ENCODE data around the gene PDPN. TPM values are rescaled to one million over a fixed set of nuclear protein-coding genes. Genes with fewer than 3 reads are reported as not detected.

PDPN gene
- total RNA-seq, 2 experiments from 2014 or later = not detected

GRCh38 chr1:13604176-13604575, 20.5 kb downstream of the PDPN start:
- Mint-ChIP-seq H3K9me3 (no peaks in the 10 kb centered on the region), H3K27me3 (peaks cover 10% of the 10 kb centered on the region), H3K4me3 (no peak overlapping the region), H3K4me1 (ENCODE audit: low read depth) (no peaks in the 10 kb centered on the region), H3K27ac (no peak overlapping the region), H3K36me3 (no peaks in the 10 kb centered on the region)
- intact Hi-C loops (cut with micrococcal nuclease) = no loop called here
- ChIA-PET POLR2A (no interaction called here), CTCF (no interaction called here)
- no peak for DNase-seq

DNA sequence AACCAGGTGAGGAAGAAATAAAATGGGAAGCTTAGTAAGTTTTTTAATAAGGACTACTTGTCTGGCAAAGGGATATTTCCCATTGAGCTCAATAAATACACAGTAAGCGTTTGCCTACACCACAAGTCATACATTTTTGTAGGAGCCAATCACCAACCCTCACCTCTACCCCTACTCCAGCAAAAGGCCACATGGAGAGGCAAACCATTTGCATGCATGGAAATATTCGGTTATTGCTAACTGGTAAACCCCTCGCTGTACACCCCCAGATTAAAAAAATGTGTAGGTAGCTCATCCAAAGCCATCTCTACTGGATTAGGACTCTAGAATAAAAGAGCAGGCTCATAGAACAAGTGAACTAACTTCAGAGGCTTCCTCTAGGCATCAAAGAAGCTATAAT, 21.1 kb downstream of the PDPN start:
- POLR2A ChIA-PET = no interaction called here
- DNase-seq = no peak
- H3K36me3 Mint-ChIP-seq = no peaks in the 10 kb centered on the region
- H3K4me3 Mint-ChIP-seq = no peak overlapping the region
- peaks cover 10% of the 10 kb centered on the region for H3K27me3 Mint-ChIP-seq
- H3K4me1 Mint-ChIP-seq (ENCODE audit: low read depth) = no peaks in the 10 kb centered on the region
- no peaks in the 10 kb centered on the region for H3K9me3 Mint-ChIP-seq
- intact Hi-C loops (cut with micrococcal nuclease) = no loop called here
- no peak overlapping the region for H3K27ac Mint-ChIP-seq
- CTCF ChIA-PET = no interaction called here

- Mint-ChIP-seq H3K4me1 (ENCODE audit: low read depth) (no peaks in the 10 kb centered on the region), H3K4me3 (no peak overlapping the region), H3K36me3 (no peaks in the 10 kb centered on the region), H3K9me3 (no peaks in the 10 kb centered on the region), H3K27ac (no peak overlapping the region), H3K27me3 (peaks cover 12% of the 10 kb centered on the region)
- DNase-seq = no peak
- ChIA-PET CTCF (no interaction called here), POLR2A (no interaction called here)
- intact Hi-C loops (cut with micrococcal nuclease) = no loop called here
Measured at GRCh38 chr1:13605159-13605558, 21.5 kb downstream of the PDPN start.

DNA sequence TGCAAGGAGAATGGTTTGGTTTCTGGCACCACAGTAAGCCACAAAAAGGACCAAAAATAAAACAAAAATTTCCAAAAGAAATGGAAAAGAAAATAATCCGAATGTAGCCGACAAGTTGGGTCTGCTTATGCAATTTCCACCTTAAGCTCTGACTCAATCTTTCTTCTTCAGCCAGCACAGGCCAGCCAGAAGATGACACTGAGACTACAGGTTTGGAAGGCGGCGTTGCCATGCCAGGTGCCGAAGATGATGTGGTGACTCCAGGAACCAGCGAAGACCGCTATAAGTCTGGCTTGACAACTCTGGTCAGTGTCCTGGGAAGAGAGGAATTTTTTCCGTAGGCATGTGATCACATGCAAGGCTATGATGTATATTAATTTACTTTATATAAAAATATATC, 23.4 kb downstream of the PDPN start:
- no peaks in the 10 kb centered on the region for H3K36me3 Mint-ChIP-seq
- ChIA-PET CTCF (no interaction called here), POLR2A (no interaction called here)
- H3K27me3 Mint-ChIP-seq = peaks cover 12% of the 10 kb centered on the region
- intact Hi-C loops (cut with micrococcal nuclease) = no loop called here
- no peak overlapping the region for H3K4me3 Mint-ChIP-seq
- H3K9me3 Mint-ChIP-seq = no peaks in the 10 kb centered on the region
- no peaks in the 10 kb centered on the region for H3K4me1 Mint-ChIP-seq (ENCODE audit: low read depth)
- no peak for DNase-seq
- H3K27ac Mint-ChIP-seq = no peak overlapping the region

DNA sequence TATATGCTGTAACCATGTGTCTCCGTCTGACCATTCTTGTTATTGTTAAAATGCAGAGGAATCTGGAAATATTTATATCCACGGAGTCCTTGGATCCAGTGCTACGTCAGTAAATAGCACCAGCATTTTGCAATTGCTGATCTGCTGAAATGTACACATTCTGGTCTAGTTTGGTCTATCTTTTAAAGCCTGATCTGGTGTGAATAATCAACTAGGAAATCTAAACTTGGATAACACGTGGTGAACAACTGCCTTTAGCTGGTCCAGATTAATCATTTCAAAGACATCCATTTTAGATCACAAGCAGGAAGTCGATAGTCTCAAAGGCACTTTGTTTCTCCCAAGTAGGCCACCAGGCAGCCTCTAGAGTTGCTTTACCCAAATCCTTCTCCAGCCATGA, 32.6 kb downstream of the PDPN start:
- Mint-ChIP-seq H3K27ac (no peak overlapping the region), H3K36me3 (no peaks in the 10 kb centered on the region), H3K27me3 (peaks cover 11% of the 10 kb centered on the region), H3K4me3 (no peak overlapping the region), H3K9me3 (no peaks in the 10 kb centered on the region), H3K4me1 (ENCODE audit: low read depth) (no peaks in the 10 kb centered on the region)
- intact Hi-C loops (cut with micrococcal nuclease) = no loop called here
- ChIA-PET POLR2A (no interaction called here), CTCF (interaction anchor here (0.6 kb wide), 1 partner anchor 68 kb away, joined by 4 read pairs; no protein-coding TSS in a partner anchor)
- DNase-seq = no peak

GRCh38 chr1:13617108-13617507, 33.5 kb downstream of the PDPN start:
- DNase-seq = no peak
- H3K4me1 Mint-ChIP-seq (ENCODE audit: low read depth) = no peaks in the 10 kb centered on the region
- intact Hi-C loops (cut with micrococcal nuclease) = no loop called here
- H3K4me3 Mint-ChIP-seq = no peak overlapping the region
- ChIA-PET POLR2A (no interaction called here), CTCF (no interaction called here)
- H3K27me3 Mint-ChIP-seq = peaks cover 13% of the 10 kb centered on the region
- H3K36me3 Mint-ChIP-seq = no peaks in the 10 kb centered on the region
- H3K9me3 Mint-ChIP-seq = no peaks in the 10 kb centered on the region
- H3K27ac Mint-ChIP-seq = no peak overlapping the region

- no peaks in the 10 kb centered on the region for H3K9me3 Mint-ChIP-seq
- POLR2A ChIA-PET = no interaction called here
- H3K27ac Mint-ChIP-seq = no peak overlapping the region
- no peaks in the 10 kb centered on the region for H3K4me1 Mint-ChIP-seq (ENCODE audit: low read depth)
- CTCF ChIA-PET = no interaction called here
- DNase-seq = no peak
- intact Hi-C loops (cut with micrococcal nuclease) = no loop called here
- peaks cover 12% of the 10 kb centered on the region for H3K27me3 Mint-ChIP-seq
- no peaks in the 10 kb centered on the region for H3K36me3 Mint-ChIP-seq
- no peak overlapping the region for H3K4me3 Mint-ChIP-seq
Measured at GRCh38 chr1:13617773-13618172, 34.1 kb downstream of the PDPN start.

GRCh38 chr1:13618483-13618882, 34.9 kb downstream of the PDPN start:
- DNase-seq = no peak
- Mint-ChIP-seq H3K27ac (no peak overlapping the region), H3K4me1 (ENCODE audit: low read depth) (no peaks in the 10 kb centered on the region), H3K4me3 (no peak overlapping the region), H3K27me3 (peaks cover 12% of the 10 kb centered on the region), H3K9me3 (no peaks in the 10 kb centered on the region), H3K36me3 (no peaks in the 10 kb centered on the region)
- CTCF ChIA-PET = no interaction called here
- intact Hi-C loops (cut with micrococcal nuclease) = no loop called here
- POLR2A ChIA-PET = no interaction called here

GRCh38 chr1:13619909-13620308, 36.3 kb downstream of the PDPN start:
- H3K4me3 Mint-ChIP-seq = no peak overlapping the region
- H3K9me3 Mint-ChIP-seq = no peaks in the 10 kb centered on the region
- CTCF ChIA-PET = no interaction called here
- H3K27me3 Mint-ChIP-seq = peaks cover 14% of the 10 kb centered on the region
- intact Hi-C loops (cut with micrococcal nuclease) = no loop called here
- H3K27ac Mint-ChIP-seq = no peak overlapping the region
- POLR2A ChIA-PET = no interaction called here
- no peaks in the 10 kb centered on the region for H3K36me3 Mint-ChIP-seq
- DNase-seq = no peak
- H3K4me1 Mint-ChIP-seq (ENCODE audit: low read depth) = no peaks in the 10 kb centered on the region

DNA sequence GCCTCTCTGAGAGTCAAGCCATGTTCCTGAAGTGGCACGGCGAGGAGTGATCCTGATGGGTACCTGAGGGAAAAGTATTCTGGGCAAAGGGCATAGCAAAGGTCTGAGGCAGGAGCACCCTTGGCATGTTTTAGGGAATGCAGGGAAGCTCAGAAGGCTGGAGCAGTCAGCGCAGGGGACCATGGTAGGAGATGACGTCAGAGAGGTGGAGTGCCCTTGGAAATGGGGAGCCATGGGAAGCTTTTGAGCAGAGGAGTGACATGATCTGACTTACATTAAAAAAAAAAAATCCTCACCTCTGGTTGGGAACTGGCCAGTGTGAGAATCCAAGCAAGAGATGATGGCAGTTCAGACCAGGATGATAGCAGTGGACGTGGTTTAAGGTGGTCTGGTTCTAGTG, 37.2 kb downstream of the PDPN start:
- no peak overlapping the region for H3K4me3 Mint-ChIP-seq

DNA sequence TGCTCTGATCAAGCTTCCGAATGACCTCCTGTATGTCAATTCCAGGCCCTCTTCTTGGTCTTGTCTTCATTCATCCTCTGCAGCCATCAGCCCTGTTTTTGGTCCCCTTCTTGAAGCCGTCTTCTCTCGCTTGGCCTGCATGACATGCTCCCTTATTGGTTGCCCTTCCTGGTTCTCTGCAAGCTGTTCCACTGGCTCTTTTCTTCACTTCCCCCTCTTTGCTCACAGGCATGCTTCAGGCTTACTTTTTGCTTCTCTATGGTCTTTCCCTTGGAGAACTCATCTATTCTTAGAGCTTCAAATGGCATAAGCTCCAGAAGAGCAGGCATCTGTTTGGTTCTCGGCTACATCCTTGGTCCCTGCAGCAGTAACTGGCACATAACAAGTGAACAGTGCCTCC, 38.8 kb downstream of the PDPN start:
- POLR2A ChIA-PET = no interaction called here

More for the DNA sequence above, 37.2 kb downstream of the PDPN start:
- no peaks in the 10 kb centered on the region for H3K36me3 Mint-ChIP-seq
- ChIA-PET POLR2A (no interaction called here), CTCF (no interaction called here)
- intact Hi-C loops (cut with micrococcal nuclease) = no loop called here
- no peak overlapping the region for H3K27ac Mint-ChIP-seq
- H3K9me3 Mint-ChIP-seq = no peaks in the 10 kb centered on the region
- no peak for DNase-seq
- H3K4me1 Mint-ChIP-seq (ENCODE audit: low read depth) = no peaks in the 10 kb centered on the region
- H3K27me3 Mint-ChIP-seq = peaks cover 14% of the 10 kb centered on the region

GRCh38 chr1:13623021-13623637, 39.5 kb downstream of the PDPN start:
- Mint-ChIP-seq H3K4me3 (no peak overlapping the region), H3K9me3 (no peaks in the 10 kb centered on the region), H3K36me3 (no peaks in the 10 kb centered on the region), H3K27ac (no peak overlapping the region), H3K27me3 (peaks cover 12% of the 10 kb centered on the region), H3K4me1 (ENCODE audit: low read depth) (no peaks in the 10 kb centered on the region)
- intact Hi-C loops (cut with micrococcal nuclease) = no loop called here
- no peak for DNase-seq
- POLR2A ChIA-PET = no interaction called here
- CTCF ChIA-PET = no interaction called here

More for the DNA sequence above, 38.8 kb downstream of the PDPN start:
- DNase-seq = no peak
- H3K27ac Mint-ChIP-seq = no peak overlapping the region
- H3K36me3 Mint-ChIP-seq = no peaks in the 10 kb centered on the region
- CTCF ChIA-PET = no interaction called here
- H3K4me1 Mint-ChIP-seq (ENCODE audit: low read depth) = no peaks in the 10 kb centered on the region
- intact Hi-C loops (cut with micrococcal nuclease) = no loop called here
- H3K27me3 Mint-ChIP-seq = peaks cover 14% of the 10 kb centered on the region
- no peak overlapping the region for H3K4me3 Mint-ChIP-seq
- H3K9me3 Mint-ChIP-seq = no peaks in the 10 kb centered on the region

- ChIA-PET CTCF (no interaction called here), POLR2A (no interaction called here)
- intact Hi-C loops (cut with micrococcal nuclease) = no loop called here
- Mint-ChIP-seq H3K36me3 (no peaks in the 10 kb centered on the region), H3K4me3 (no peak overlapping the region), H3K9me3 (no peaks in the 10 kb centered on the region), H3K4me1 (ENCODE audit: low read depth) (no peaks in the 10 kb centered on the region), H3K27me3 (peaks cover 18% of the 10 kb centered on the region), H3K27ac (no peak overlapping the region)
- no peak for DNase-seq
Measured at GRCh38 chr1:13624526-13624925, 40.9 kb downstream of the PDPN start.

DNA sequence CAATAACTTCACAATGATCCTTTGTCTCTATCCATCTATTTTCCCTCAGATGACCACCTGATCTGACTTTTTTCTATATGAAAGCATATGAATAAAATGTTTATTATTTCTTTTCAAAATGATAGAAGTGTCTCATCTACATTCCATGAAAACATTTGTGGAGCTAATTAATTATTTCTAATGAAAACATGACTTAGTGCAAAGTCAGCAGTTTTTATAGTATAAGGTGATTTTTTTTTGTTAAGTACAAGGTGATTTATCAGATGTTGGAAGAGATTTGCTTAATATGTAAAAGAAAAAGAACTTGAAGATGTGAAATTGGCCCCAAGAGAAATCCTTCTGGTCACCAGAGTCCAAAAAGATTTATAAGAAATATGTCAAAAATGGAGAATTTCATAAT, 43.5 kb downstream of the PDPN start:
- H3K4me1 Mint-ChIP-seq (ENCODE audit: low read depth) = no peaks in the 10 kb centered on the region
- H3K4me3 Mint-ChIP-seq = no peak overlapping the region

More for the DNA sequence above, 43.5 kb downstream of the PDPN start:
- ChIA-PET CTCF (no interaction called here), POLR2A (no interaction called here)
- DNase-seq = no peak
- intact Hi-C loops (cut with micrococcal nuclease) = no loop called here
- H3K36me3 Mint-ChIP-seq = no peaks in the 10 kb centered on the region
- H3K27ac Mint-ChIP-seq = no peak overlapping the region
- H3K27me3 Mint-ChIP-seq = peaks cover 11% of the 10 kb centered on the region
- peaks cover 3% of the 10 kb centered on the region for H3K9me3 Mint-ChIP-seq

All from activated CD4-positive, alpha-beta memory T cell treated with anti-CD3 and anti-CD28 coated beads for 36 hours (primary cell).